LNCAP (cell line): ENCODE data around the gene LRP8.

Experiments
- CTCF ChIP-seq: fragments of 450-650 bp; IDR thresholded peaks from 2 replicates; pipeline ENCODE4 v1.5.1; 2017; ENCODE audit warnings: mild to moderate bottlenecking

The LRP8 gene

GRCh38 chr1:53295295-53295694 lies 32.6 kb downstream of the LRP8 start:
- TF ChIP-seq CTCF, result no peak

- no peak for TF ChIP-seq CTCF
Observed at GRCh38 chr1:53294567-53294966, 33.3 kb downstream of the LRP8 start.

- TF ChIP-seq CTCF, result no peak
Observed at GRCh38 chr1:53294061-53294460, 33.8 kb downstream of the LRP8 start.

GRCh38 chr1:53293123-53293522 lies 34.7 kb downstream of the LRP8 start:
- no peak for TF ChIP-seq CTCF

GRCh38 chr1:53292690-53293089 lies 35.2 kb downstream of the LRP8 start:
- TF ChIP-seq CTCF, result no peak

GRCh38 chr1:53291574-53291973 lies 36.3 kb downstream of the LRP8 start:
- no peak for TF ChIP-seq CTCF

GRCh38 chr1:53288790-53289429 lies 39.0 kb downstream of the LRP8 start:
- TF ChIP-seq CTCF, result no peak
